Frontal cortex (tissue), 4 donors: ENCODE data around the gene UBC. TPM values are rescaled to one million over a fixed set of nuclear protein-coding genes. Genes with fewer than 3 reads are reported as not detected.
"Not testable (repeated sequence)": the region's sequence is repeated elsewhere in the genome, so short reads cannot be mapped to it uniquely, and the experiment has no call there.

Experiments
- DNase-seq, 2 donors: peaks; one replicate each; pipeline ENCODE4 v3.0.0; 2012; ENCODE audit warnings: low spot score in 2 of 2
- FAIRE-seq: peaks from 2 replicates; lab custom pipeline; 2012; peaks lifted over from hg19 to GRCh38; lab: Jason Lieb, UNC
- total RNA-seq: library from RNA; depleted of rRNA; stranded (reverse); fragments of >200 nt; gene quantifications from one replicate; pipeline ENCODE4 v1.2.3, GENCODE V29; 2014
- donor health status: control.
- donor health status: control.
- donor health status: control.

UBC gene
- total RNA-seq, 1 donor from 2014 or later: 1,522 TPM

DNA sequence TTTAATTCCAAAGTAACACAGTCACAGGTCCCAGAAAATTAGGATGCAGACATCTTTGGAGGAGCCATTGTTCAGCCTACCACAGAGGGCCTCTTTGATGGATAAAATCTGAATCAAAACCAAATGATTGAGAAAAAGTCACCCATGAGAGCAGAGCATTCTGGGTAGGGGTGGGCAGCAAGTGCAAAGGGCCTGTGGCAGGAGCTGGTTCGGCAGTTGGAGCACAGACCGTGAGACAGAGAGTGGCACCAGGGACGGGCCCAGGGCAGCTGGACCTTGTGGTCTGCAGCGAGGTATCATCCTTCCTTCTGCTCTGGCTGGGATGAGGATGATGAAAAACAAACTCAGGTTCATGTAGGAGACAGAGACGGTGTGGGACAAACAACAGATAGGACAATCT lies 18.0 kb downstream of the UBC start:
- DNase-seq: no peak
- FAIRE-seq: no peak

DNA sequence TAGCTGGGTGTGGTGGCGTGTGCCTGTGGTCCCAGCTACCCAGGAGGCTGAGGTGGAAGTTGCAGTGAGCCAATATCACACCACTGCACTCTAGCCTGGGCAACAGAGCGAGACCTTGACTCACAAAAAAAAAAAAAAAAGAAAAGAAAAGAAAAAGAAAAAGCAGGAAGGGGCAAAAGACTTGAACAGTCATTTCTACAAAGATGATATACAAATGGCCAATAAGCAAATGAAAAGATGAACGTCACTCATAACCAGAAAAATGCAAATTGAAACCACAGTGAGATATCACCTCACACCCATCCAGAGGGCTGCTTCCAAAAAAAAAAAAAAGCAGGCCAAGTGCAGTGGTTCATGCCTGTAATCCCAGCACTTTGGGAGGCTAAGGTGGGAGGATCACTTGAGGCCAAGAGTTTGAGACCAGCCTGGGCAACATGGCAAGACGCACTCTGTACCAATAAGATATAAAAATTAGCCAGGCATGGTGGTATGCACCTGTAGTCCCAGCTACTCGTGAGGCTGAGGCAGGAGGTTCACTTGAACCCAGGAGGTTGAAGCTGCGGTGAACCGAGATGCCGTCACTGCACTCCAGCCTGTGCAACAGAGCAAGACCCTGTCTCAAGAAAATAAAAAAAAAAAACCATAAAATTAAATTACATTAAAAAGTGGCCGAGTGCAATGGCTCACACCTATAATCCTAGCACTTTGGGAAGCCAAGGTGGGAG lies 20.5 kb downstream of the UBC start:
- FAIRE-seq (no peak), DNase-seq (no peak)

DNA sequence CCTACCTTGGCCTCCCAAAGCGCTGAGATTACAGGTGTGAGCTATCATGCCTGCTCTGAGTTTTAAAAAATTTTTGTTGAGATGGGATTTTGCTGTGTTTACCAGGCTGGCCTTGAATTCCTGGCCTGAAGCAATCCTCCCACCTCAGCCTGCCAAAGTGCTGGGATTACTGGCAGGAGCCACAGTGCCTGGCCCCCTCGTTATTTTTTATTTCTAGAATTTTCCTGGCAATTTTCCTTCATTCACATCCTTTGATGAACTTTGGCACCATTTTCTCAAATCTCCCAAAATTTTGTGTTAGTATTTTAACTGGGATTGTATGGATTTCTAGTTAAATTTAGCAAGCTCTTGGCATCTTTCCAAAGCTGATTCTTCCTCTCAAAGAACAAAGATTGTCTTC lies 26.2 kb downstream of the UBC start:
- FAIRE-seq (no peak), DNase-seq (no peak)

DNA sequence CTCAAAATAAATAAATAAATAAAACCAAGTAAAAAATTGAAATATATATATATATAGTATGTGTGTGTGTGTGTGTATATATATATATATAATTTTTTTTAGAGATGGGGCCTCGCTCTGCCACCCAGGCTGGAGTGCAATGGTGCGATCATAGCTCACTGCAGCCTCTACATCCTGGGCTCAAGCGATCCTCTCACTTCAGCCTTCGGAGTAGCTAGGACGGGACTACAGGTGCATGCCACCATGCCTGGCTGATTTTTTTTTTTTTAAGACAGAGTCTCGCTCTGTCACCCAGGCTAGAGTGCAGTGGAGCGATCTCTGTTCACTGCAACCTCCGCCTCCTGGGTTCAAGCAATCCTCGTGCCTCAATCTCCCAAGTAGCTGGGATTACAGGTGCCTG lies 26.7 kb downstream of the UBC start:
- DNase-seq, FAIRE-seq: not testable (repeated sequence)

DNA sequence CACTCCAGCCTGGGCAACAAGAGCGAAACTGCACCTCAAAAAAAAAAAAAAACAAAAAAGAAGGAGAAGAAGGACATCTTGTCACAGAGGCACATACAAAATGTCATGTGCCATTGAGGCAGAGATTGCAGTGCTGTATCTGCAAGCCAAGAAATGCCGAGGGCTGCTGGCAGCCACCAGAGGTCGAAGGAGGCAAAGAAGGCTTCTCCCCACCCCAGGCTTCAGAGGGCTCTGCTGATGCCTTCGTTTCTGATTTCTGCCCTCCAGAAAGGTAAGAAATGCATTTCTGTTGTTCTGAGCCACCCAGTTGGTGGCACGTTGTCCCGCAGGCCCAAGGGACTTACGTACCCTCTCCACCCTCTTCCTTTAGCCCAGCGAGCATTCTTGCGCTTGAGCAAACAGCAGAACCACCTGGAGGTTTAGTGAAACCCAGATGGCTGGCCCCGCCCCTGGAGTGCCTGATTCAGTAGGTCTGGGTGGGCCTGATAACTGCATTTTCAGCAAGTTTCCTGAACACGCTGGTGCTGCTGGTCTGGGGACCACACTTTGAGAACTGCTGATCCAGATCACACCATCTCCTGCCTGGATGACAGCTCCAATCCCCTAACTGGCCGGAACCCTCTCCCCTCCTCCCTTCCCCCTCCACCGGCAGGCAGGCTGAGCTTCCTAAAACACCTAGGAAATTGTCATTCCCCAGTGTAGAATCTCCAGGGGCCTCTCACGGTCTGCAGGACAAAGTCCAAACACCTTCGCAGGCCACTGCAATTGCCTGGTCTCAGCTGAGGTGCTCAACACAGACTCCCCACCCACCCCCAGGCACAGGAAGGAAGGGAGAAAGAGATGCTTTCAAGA lies 29.6 kb downstream of the UBC start:
- FAIRE-seq: no peak

DNA sequence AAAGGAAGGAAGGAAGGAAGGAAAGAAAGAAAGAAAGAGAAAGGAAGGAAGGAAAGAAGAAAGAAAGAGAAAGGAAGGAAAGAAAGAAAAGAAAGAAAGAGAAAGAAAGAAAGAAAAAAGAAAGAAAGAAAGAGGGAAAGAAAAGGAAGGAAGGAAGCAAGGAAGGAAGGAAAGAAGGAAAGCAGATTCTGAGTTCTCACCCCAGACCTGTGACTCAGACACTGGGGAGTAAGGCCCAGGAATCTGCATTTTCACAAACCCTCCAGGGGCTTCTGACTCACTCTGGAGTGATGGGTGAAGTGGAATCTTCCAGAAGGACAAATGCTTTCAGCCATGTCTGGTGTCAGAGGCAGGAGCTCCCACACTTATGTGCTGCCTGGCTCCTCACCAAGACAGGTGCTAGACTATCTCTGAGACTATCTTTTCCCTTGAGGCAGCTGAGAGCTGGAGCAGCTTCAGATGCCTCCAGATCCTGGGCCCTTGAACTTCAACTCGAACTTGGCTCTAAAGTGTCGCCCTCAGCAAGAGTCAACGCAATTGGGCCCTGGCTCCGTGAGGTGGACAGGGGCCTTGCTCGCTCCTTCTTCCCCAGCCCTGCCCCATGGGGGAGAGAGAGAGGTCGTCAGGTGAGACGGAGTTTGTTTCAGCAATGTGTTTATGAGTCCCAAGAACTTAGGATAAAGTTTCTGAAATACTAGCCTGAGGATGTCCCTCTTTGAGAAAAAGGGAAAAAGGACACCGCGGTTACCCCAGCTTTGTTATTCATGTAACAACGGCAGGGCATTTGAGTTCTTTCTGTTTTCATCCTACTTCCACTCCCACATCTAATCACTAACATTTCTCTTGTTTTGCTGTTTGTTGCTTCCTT lies 31.0 kb downstream of the UBC start:
- DNase-seq: no peak
- no peak for FAIRE-seq

More for the DNA sequence above, 29.6 kb downstream of the UBC start:
- no peak for DNase-seq

DNA sequence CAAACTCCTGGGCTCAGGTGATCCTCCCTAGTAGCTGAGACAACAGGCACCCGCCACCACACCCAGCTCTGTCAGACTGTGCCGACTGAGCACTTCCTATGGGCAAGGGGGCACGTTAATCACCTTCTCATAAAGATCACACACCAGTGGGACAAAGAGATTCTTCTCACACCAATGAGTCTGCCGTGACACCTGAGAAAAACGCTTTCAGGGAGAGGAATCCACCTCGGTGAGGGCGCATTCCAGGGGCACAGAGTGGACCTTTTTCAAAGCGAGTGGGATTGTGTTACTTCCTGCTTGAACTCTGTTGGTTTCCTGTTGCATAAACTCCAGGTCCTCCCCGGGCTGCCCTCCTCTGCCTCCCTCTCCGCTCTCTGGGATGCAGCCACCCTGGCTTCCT lies 33.3 kb downstream of the UBC start:
- FAIRE-seq (no peak), DNase-seq (no peak)

DNA sequence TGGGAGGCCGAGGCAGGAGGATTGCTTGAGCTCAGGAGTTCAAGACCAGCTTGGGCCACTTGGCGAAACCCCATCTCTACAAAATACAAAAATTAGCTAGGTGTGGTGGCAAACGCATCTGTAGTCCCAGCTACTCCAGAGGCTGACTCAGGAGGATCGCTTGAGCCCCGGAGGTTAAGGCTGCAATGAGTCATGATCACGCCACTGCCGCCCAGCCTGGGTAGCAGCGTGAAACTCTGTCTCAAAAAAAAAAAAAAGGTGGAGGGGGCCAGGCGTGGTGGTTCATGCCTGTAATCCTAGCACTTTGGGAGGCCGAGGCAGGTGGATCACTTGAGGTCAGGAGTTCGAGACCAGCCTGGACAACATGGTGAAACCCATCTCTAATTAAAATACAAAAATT lies 34.1 kb downstream of the UBC start:
- not testable (repeated sequence) for DNase-seq, FAIRE-seq

DNA sequence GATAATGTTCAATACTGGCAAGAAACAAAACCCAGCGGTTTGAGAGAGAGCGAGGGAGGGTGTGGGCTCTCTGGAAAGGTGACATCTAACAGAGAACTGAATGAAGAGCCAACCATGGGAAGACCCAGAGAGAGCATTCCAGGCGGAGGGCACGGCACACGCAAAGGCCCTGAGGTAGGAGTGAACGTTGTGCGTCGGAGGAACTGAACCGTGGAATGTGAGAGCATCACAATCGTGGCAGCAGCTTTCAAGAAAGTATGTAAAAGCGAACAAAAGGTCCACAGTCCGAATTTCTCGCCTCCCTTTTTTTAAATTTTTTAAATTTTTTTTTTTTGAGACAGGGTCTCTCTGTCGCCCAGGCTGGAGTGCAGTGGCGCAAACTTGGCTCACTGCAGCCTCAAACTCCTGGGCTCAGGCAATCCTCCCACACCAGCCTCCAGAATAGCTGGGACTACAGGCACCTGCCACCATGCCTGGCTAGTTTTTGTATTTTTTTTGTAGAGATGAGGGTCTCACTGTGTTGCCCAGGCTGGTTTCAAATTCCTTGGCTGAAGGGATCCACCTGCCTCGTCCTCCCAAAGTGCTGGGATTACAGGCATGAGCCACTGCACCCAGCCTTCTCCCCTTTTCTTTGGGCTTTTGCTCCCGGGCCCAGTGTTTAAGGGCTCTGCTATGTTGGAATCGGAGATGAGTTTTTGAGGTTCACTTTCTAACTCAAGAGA lies 35.5 kb downstream of the UBC start:
- no peak for DNase-seq
- no peak for FAIRE-seq

DNA sequence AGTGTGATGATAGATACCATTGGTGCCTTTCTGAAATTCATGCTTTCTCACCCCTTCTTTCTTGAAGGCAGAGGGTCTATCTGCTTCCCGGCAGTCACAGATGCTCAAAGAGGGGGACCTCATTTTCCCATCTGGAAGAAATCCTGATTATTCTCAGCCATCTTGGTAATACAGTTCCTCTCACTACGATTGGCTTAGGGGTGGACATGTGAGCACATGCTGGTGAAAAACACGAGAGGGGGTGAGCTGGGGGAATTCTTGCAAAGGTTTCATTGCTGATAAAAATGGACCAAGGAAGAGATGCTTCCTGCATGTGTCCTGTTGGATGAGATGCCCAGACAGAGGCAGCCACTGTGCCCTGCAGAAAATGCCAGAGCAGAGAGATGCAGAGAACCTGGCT lies 37.0 kb downstream of the UBC start:
- DNase-seq (no peak), FAIRE-seq (no peak)

DNA sequence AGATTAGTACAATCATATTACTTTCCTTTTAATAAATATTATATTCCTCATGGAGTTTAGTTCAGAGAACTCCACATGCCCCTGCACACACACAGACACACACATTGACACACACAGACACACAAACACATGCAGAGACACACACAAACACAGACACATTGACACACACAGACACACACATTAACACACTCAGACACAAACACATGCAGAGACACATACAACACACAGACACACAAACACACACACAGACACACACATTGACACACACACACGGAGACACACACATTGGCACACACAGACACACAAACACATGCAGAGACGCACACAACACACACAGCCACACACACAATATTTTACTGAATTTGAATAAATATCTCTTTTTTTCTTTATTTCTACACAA lies 38.3 kb downstream of the UBC start:
- FAIRE-seq: no peak

DNA sequence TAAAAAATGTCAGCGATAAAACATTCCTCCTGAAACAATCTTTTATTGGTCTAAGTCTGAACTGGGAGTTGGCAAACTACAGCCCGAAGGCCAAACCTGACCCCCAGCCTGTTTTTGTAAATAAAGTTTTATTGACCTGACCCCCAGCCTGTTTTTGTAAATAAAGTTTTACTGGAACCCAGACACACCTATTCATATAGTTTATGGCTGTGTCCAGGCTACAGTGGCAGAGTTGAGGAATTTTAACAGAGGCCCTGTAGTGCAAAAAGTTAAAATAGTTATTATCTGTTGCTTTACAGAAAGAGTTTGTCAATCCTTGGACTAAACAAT lies 38.7 kb downstream of the UBC start:
- DNase-seq: no peak
- no peak for FAIRE-seq

More for the DNA sequence above, 38.3 kb downstream of the UBC start:
- DNase-seq: no peak

DNA sequence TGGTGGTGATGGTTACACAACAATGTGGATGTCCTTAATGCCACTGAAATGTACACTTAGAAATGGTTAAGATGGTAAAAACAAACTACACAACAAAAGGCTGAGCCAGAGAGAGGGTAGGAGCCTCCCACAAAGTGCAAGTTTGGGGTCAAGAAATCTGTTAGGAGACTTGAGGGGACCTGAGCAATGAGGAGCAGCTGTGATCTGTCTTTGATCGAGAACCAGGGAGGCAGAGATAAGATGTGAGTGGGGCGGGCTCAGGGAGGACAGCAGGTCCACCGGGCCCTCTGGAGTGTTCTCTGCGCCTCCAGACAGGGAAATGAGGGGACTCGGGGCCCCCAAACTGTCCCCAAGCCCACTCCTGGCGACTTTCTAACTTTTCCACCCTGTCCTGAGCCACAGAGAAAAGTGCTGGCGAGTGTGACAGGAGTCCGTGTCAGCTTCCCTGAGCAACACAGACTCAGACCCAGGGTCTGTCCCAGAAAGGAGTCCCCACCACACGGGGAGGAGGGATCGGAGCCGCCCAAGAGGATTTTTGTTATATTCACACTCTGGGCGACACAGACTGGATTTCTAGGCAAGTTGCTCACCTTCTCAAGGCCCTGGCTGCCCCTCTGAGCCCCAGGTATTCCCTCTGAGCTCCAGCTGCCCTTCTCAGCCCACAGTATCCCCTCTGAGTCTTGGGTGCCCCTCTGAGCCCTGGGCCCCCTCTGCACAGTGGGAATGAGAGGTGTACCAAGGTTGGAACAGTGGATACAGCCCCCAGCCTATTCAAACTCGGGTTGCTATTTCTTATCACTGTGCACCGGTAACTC lies 39.3 kb downstream of the UBC start:
- FAIRE-seq: no peak
- DNase-seq: no peak

DNA sequence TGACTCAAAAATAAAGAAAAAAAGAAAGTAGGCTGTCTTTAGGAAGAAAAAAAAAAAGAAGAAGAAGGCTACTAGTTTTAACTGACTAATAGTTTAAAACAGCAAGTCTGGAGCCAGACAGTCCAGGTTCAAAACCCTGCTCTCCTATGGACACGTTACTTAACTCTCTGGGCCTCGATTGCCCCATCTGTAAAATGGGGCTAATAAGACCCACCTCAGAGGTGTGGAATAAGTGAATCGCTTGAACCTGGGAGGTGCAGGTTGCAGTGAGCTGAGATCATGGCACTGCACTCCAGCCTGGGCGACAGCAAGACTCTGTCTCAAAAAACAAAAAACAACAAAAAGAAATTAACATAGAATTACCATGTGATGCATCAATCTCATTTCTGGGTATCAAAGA lies 40.3 kb downstream of the UBC start:
- FAIRE-seq: no peak
- no peak for DNase-seq

DNA sequence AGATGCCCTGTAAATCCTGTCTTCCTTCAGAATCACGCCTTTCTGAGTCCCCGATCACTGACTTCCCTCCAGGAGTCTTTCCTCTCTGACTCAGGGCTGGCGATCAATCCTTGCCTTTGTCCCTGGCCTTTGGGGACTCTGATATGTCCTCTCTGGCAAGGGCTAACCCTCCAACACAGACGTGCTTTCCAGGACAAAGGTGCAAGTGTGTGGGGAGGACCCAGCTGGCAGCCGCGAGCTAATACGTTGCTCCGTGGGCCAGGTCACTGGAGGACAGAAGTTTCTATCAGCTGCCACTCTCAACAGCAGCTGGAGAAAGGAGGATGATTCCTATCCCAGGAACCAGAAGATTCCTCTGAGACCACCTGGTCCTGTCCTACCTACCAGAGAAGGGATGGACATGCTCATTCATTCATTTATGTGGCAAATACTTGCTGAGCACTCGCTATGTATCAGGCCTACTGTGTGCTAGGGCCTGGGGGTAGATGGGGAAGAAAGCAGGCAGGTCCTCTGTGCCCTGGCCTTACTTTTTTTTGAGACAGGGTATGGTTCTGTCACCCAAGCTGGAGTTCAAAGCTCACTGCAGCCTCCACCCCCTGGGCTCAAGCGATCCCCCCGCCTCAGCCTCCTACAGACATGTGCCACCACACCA lies 42.3 kb downstream of the UBC start:
- DNase-seq (no peak), FAIRE-seq (no peak)

DNA sequence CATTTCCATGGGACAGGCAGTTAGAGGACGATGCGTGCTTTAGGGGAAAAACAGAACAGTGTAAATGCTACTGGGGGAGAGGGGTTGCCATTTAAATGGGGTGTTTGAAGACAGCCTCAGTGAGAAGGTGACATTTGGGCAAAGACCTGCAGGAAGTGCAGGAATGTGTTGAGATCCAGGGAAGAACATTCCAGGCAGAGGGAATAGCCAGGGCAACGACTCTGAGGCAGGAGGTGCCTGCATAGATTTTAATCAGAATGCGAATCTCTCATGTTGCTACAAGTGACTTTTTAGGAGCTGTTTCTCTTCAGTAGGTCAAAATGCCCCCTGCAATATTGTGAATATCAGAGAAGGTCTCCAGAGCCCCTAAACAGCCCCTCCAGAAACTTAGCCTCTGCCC lies 43.2 kb downstream of the UBC start:
- FAIRE-seq (no peak), DNase-seq (no peak)

DNA sequence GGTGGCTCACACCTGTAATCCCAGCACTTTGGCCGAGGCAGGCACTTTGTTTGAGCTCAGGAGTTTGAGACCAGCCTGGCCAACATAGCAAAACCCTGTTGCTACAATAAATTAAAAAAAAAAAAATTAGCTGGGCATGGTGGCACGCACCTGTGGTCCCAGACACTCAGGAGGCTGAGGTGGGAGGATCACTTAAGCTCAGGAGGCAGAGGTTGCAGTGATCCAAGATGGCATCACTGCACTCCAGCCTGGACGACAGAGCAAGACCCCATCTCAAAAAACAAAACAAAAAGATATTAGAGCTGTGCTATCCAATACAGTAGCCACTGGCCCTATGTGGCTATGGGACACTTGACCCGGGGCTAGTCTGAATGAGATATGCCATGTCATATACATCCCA lies 43.9 kb downstream of the UBC start:
- DNase-seq: no peak
- FAIRE-seq: no peak

DNA sequence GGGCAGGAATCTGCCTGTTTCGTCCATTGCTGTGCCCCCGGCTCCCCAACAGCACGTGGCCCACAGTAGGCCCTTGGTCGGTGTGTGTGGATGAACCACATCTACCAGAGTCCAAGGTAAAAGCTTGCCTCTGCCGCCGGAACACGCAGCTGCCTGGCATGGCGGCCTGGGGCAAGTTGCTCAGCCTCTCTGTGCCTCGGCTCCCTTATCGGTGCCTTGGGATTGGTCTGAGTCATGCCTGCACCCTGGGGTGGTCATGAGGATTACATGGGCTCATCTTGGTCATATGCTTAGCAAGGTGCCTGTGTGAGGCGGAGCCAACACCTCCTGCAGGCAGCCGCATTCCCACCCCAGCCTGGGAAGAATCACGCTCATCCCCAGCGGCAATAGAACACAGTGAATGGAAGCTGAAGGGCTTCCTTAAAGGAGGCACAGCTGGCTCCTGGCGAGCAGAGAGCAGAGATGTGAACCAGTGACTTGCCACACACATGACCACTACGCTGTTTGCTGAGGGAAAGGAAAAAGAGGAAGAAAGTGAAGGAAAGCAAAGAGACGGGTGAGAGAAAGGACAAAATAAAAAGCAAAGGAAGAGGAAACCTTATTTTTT lies 45.3 kb downstream of the UBC start:
- DNase-seq (no peak), FAIRE-seq (no peak)
